NCI-H510A (cell line): Measurements from ENCODE around the gene ARFGAP2.
"Not testable (repeated sequence)": the region's sequence is repeated elsewhere in the genome, so short reads cannot be mapped to it uniquely, and the experiment has no call there.

Experiments used
- DNase-seq: peaks from one replicate; lab custom pipeline; 2025; lab: John Stamatoyannopoulos, UW

The ARFGAP2 gene

DNA sequence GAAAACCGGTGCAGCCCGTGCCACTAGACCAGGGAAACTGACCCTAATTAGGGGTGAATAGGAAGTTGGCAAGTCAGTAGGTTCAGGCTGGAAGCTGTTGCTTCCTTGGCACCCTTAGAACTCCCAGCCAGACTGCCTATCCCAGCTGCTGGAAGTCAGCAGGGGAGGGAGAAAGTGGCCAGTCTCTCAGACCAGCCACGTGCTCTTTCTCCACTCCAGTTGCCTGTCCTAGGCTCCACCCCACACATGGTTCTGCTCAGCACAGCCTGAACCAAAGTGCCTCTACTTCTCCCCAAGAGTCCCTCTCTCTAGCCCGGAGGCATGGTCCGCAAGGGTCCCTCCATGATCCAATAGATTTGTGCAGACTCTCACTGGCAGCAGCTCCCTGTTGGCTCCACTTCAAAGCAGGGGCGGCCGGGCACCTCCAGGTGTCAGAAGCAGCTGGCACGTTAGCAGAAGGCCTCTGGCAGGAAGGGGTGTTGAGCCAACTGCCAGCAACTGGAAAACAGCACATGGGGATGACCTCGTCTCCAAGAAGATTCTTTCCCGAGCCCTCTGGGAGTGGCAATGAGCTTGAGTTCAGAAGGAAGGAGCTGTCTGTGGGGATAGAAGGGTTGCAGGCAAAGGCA, 27.7 kb downstream of the ARFGAP2 start:
- no peak for DNase-seq

DNA sequence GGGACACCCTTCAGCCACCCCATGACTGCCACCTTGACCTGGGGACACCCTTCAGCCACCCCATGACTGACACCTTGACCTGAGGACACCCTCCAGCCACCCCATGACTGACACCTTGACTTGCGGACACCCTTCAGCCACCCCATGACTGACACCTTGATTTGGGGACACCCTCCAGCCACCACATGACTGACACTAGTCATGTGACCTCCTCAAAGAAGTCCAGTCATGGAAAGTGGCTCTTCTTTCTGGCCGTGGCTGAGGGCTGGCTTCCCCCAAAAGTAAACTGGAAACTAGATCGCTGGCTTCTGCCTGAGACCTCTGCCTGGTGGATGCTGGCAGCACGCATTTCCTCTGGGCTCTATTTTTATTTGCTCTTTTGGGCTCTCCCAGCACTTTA, 28.4 kb downstream of the ARFGAP2 start:
- DNase-seq, result no peak

- no peak for DNase-seq
These were observed 29.0 kb downstream of the ARFGAP2 start for GRCh38 chr11:47147681-47148080.

DNA sequence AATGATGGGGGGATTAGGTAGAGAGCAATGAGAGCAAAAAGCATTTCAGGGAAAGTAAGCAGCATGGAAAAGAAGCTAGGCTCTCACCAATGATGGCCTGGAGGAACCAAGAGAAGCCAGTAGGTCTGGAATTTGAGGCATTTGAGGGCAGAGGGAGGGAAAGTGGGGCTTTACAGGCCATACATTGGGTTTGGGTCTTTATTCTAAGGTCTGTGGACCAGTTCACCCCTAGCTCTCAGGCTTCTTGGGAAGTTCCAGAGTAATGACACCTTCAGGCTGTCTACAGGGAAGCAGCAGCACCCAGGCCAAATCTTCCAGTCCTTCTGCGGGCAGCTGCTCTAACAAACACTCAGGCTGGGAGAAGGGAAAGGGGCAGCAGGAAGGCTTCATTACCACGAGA, 29.4 kb downstream of the ARFGAP2 start:
- DNase-seq, result no peak

DNA sequence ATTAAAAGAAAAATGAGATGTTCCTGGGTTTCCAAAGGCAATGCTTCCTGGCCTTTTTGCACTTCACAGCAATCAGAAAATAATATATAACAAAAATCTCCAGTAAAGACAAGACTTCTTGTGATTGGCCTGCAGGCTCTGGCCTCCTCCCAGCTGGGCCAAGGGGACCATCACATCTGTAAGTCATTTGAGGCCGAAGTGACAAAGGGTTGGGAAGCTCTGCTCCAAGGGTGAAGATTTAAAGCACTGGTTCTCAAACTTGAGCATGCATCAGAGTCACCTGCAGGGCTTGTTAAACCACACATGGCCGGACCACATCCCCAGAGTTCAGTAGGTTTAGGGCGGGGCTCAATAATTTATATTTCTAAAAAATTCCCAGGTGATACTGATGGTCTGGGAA, 32.1 kb downstream of the ARFGAP2 start:
- DNase-seq, result no peak

GRCh38 chr11:47143322-47143721, 33.4 kb downstream of the ARFGAP2 start:
- no peak for DNase-seq

DNA sequence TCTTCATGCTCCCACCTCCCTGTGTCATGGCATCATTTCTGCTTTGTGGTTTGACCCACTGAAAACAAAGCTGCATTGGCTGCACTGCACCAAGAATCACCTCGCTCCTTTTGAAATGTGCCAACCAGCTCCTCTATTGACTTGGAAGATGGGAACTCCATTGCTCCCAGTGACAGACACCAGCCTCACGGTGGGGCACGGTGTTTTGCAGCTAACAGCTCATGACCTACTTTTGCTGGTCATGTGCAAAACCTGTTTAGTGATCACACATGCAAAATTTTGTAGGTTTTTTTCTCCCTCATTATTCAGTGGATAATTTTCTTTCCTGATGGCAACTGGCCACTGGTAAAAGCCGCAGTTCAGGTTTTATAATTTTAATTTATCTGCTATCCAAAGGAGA, 36.8 kb downstream of the ARFGAP2 start:
- DNase-seq, result no peak

GRCh38 chr11:47137476-47137875, 39.2 kb downstream of the ARFGAP2 start:
- DNase-seq, result no peak

DNA sequence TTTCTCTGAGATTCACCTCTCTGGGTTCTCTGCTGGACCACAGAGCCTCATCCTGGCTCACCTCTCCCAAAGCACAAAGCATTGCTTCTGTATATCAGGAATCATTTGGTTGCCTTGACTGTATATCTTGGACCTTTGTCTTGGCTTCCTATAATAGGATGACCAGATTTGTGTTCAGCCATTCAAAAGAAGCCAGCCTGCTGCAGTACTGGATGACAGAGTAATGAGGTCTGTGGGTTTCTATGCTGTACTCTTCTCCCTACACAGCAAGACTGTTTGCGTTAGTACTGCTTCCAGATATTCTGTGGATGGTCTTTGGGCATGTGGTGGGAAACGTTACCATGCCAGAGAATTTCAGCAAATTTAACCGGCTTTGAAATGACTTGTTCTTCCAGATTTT, 39.8 kb downstream of the ARFGAP2 start:
- DNase-seq, result no peak

- DNase-seq, result no peak
These were observed 40.4 kb downstream of the ARFGAP2 start for GRCh38 chr11:47136327-47136726.

DNA sequence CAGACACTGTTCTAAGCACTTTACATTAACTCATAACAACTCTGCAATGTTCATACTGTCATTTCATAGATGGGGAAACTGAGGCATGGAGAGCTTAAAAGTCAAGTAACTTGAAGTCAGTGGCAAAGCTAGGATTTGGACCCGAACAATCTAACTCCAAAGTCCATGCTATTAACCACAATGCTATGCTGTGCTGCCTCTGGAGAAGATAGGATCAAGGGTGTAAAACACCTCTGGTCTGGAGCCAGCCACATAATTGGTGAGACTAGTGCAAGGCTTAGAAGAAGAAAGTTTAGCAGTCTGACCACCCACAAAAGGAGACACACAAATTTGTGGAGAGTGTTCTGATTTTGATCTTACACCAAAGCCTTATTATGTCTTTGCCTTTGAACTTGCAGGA, 43.7 kb downstream of the ARFGAP2 start:
- DNase-seq, result no peak

DNA sequence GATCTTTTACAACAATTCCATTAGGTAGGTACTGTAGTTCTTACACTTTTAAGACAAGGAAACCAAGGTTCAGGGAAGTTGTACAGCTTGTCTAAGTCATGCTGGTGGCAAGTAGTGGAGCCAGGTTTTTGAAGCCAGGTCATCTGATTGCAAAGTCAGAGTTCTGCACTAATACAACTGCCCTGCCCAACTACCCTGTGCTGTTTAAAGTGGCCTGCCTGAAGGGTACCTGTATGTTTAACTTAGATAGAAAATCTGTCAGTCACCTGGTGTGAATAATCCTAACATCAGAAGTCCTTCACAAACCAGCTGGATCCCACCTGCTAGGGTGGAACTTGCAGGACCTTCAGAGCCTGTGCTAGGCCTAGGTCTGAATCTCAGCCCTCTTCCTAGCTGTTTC, 44.2 kb downstream of the ARFGAP2 start:
- no peak for DNase-seq

DNA sequence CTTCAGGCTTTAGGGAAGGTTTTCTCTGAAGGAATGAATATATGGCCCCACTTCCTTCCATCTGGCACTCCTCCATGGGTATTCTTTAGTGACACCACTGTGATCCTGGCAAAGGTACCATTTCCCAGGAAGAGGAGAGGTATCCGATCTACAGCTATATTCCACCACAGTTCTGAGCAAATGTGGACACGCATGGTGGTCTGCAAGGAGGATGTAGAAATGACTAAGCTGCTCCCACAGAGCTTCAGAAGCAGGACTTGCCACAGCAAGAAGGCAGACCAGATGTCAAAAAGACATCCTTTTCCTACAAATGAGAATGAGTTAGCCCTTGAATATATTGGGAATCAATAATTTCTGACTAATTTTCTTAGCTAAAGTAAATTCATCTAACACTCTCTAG, 45.5 kb downstream of the ARFGAP2 start:
- DNase-seq, result no peak

DNA sequence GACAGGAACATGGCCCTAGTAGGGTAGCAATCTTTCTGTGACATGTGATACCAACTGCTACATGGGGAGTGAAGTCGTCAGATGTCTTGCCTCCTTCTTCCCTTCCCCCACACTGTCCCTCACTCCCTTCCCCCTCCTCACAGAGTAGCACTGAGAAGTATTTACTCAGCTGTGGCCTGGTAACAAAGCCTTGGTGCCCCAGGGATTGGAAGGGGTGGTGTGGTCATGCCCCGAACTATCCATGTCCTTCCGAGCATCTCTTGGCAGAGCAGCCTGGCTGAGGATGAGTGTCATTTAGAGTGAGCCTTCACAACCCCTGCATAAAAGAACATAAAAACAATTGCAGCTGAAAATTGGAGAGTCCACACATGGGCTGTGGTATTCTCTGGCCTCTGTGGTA, 46.1 kb downstream of the ARFGAP2 start:
- peak; percentile 45 for DNase-seq

- DNase-seq, result no peak
These were observed 49.5 kb downstream of the ARFGAP2 start for GRCh38 chr11:47127213-47127612.

DNA sequence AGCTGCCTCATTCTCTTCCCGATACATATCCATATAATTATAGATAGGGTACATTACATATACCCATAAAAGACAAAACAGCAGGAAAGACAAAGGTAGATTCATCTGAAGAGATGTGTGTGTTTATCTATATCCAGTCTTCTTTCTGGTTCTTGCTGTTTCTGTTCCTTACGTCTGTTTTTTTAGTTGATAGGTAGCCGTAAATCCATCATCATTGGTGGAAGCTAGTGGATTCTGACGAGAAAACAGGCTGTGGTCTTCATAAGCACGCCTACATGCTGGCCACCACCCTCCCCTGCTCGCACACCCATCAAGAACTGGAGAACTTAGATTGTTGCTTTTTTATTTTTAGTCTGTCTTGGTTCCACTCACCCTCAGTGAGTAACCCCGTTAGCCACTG, 51.6 kb downstream of the ARFGAP2 start:
- DNase-seq, result no peak

DNA sequence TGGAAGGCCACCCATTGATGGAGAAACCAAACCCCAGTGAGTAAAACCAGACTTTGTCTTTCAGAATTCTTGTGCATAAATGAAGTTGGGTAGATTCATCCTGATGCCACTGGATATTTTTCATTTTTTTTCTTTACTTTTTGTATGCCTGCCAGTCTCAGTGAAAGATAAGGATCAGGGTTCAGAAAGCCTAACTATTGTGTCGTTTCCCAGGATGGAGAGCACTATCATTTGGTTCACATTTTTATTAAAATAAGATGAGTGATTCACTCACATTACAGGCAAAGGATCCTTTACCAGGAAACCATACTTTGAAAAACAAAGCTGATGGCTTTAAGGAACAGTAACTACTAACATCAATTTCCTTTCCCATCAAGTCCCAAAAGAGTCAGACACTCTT, 52.0 kb downstream of the ARFGAP2 start:
- DNase-seq, result no peak

- DNase-seq, result no peak
These were observed 53.6 kb downstream of the ARFGAP2 start for GRCh38 chr11:47123094-47123493.

- no peak for DNase-seq
These were observed 54.9 kb downstream of the ARFGAP2 start for GRCh38 chr11:47121731-47122130.

DNA sequence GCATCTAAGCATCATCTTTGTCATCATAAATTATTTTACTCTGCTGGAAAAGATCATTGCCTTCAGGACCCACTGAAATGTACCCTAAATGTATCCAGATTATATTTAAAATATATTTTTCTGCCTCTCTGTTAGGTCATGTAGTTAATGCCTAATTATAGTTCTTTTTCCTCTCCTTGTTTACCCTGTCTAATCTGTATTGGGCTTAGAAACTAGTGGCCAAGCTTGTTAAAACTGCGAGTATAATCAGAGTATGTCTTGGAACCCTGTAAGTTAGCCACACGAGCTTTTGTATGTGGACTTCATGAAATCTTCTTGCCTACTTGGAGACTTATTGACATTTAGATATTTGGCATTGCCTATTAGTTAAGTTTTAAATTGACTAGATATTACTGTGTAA, 55.6 kb downstream of the ARFGAP2 start:
- DNase-seq, result no peak

DNA sequence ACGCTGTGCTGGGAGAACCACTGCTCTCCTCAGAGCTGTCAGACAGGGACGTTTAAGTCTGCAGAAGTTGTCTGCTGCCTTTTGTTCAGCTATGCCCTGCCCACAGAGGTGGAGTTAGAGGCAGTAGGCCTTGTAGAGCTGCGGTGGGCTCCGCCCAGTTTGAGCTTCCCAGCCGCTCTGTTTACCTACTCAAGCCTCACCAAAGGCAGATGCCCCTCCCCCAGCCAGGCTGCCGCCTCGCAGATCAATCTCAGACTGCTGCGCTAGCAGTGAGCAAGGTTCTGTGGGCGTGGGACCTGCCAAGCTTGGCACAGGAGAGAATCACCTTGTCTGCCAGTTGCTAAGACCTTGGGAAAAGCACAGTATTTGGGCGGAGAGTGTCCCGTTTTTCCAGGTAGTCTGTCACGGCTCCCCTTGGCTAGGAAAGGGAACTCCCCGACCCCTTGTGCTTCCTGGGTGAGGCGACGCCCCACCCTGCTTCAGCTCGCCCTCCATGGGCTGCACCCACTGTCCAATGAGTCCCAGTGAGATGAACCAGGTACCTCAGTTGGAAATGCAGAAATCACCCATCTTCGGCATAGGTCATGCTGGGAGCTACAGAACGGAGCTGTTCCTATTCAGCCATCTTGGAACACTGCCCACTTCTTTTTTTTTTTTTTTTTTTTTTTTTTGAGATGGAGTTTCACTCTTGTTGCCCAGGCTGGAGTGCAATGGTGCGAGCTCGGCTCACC, 57.6 kb downstream of the ARFGAP2 start:
- DNase-seq, result not testable (repeated sequence)
